HG03575 (cell line): Measurements from ENCODE around the gene GRK5.

Experiments used
- ATAC-seq: cut with Tn5 transposase; IDR thresholded peaks from one replicate; pipeline ENCODE4 v1.9.1; 2021; ENCODE audit not compliant: unreplicated experiment, insufficient number of reproducible peaks, low FRiP score; ENCODE audit errors: extremely low read depth

The GRK5 gene

GRCh38 chr10:119494236-119495020, 287.1 kb downstream of the GRK5 start:
- ATAC-seq = no peak

- no peak for ATAC-seq
These were observed 287.7 kb downstream of the GRK5 start for GRCh38 chr10:119495021-119495505.

GRCh38 chr10:119495545-119495944, 288.2 kb downstream of the GRK5 start:
- ATAC-seq = no peak

GRCh38 chr10:119496273-119496672, 288.9 kb downstream of the GRK5 start:
- ATAC-seq = no peak

- ATAC-seq = no peak
These were observed 289.9 kb downstream of the GRK5 start for GRCh38 chr10:119497243-119497642.

- no peak for ATAC-seq
These were observed 291.7 kb downstream of the GRK5 start for GRCh38 chr10:119498889-119499676.

GRCh38 chr10:119499677-119500002, 292.3 kb downstream of the GRK5 start:
- ATAC-seq = no peak

- no peak for ATAC-seq
These were observed 292.9 kb downstream of the GRK5 start for GRCh38 chr10:119500123-119500795.

GRCh38 chr10:119500821-119501220, 293.4 kb downstream of the GRK5 start:
- ATAC-seq = no peak

GRCh38 chr10:119501690-119502089, 294.3 kb downstream of the GRK5 start:
- ATAC-seq = no peak

- no peak for ATAC-seq
These were observed 294.8 kb downstream of the GRK5 start for GRCh38 chr10:119502209-119502608.

GRCh38 chr10:119502618-119503155, 295.3 kb downstream of the GRK5 start:
- ATAC-seq = no peak

GRCh38 chr10:119503821-119504220, 296.4 kb downstream of the GRK5 start:
- ATAC-seq = no peak

- ATAC-seq = no peak
These were observed 297.3 kb downstream of the GRK5 start for GRCh38 chr10:119504651-119505050.

- no peak for ATAC-seq
These were observed 297.8 kb downstream of the GRK5 start for GRCh38 chr10:119505131-119505551.
